HG03457 (cell line): ENCODE results near the gene VSNL1.

Source experiments
- ATAC-seq: cut with Tn5 transposase; IDR thresholded peaks from one replicate; pipeline ENCODE4 v1.9.1; 2021; ENCODE audit warnings: moderate number of reproducible peaks; ENCODE audit not compliant: unreplicated experiment

Gene VSNL1

DNA sequence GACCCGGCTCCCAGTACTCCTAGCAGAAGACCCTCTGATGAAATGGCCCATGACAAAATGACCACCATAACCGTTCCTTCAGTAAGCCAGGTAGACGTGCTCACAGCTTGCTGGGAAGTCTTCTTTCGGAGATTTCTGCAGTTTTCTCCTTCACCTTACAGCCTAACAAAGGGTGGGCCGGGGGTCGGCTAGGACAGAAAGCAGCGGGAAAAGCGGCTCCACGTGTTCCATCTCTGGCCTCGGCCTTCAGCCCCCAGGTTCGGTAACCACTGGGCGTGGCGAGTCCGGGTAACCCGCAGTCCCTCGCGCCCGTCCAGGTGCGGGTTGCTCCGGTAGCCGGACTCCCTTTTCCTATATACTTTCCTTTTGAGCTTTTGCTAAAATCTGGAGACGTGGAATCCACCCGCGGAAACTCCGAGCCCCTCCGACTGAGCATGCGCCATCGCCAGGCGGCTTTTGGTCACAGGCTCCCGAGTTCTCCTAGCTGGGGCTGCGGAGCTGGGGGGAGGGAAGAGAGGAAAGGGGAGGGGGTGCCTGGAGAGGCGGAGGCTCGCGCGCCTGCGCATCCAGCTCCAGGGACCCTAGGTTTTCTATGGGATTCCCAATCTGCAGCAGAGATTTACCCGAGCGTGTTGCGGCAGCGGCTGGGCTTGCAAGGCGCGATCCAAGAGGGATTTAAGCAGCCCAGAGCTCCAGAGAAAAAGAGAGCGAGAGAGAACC is at the start of gene VSNL1:
Gene VSNL1, plus strand, starts transcription at position 604 of the 720 bp plus-strand sequence. CDS start 51,379 bp downstream, outside the sequence.
- ATAC-seq = no peak

DNA sequence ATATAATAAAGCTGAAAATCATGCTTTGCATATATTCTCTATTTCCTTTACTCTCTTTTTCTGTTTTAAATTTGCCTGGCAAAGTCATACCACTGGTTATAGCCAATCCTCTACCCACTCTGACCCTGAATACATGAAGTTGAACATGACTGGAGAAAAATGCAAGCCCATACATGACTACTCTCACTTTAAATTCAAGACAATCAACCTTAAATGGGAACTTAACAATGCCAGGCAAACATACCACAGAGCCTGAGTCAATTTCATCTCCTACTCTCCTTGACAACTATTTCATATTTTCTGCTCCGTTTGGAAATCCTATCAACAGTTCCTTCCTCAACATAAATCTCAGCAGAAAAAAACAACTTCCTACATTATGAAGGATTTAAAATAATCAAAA is 44.9 kb upstream of the VSNL1 start:
- no peak for ATAC-seq

DNA sequence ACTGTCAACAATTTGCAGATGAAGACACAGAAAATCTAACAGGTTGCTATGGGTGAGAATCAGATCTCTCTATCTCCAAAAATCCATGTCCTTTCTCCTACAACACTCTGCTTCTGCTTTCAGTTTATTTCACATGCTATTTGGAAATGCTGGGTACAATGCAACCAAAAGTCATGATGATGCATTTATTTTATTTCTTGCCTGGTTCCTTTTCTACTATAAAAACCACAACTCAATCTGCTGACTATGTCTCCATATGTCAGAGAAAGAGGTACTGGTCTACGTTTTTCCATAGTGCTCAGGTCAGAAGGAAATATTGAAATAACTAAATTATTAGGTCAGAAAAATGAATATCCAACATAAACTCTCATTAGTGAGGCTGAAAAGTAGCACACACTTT is 42.8 kb upstream of the VSNL1 start:
- ATAC-seq = no peak

DNA sequence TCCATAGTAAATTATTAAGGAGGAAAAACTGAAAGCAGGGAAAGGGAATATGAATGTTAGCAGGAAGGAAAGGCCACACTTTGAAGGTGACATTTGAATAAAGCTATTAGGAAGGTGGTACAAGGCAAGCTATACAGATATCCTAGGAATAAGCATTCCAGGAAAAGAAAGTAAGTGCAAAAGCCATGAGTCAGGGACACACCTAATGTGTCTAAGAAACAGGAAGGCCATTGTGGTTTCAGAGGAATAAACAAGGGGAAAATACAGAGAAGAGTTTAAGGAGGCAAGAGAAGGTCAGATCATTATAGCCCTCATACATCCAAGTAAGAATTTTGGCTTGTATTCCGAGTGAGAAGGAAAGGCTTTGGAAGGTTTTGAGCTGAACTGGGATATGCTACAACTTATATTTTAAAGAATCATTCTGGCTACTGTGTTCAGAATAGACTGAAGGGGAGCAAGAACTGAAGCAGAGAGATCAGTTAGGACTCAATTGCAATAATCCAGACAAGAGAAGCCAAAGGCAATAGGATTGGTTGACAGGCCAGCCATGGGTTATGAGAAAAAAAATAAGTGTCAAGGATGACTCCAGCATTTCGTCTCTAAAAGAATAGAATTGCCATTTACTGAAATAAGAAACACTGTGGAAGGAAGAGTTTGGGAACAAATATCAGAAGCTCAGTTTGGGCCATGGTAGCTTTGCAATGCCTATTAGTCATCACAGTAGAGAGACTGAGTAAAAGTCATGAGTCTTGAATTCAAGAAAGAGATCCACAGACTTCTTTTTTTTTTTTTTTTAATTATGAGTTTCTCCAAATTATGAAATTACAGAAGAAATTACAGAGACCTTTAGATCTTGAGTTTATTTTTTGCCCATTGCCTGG is 33.5 kb upstream of the VSNL1 start:
- no peak for ATAC-seq

DNA sequence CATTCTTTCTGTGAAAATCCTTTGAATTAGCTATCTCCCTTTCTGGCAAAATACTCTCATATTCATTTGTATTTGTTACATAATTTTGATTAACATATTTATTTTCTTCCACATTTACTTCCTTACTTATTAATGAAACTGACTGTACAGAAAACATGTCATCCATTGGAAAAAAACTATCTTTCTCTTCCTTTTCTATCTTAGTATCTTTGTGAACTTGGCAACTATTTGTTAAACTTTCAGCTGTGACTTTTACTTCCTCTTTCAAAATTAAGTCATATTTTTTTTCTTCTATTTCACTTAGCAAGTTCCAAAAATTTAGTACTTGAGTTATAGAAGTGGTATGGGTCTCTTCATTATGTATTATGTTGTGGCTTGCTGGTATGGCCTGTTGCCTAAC is 24.8 kb upstream of the VSNL1 start:
- ATAC-seq = peak; percentile 29

DNA sequence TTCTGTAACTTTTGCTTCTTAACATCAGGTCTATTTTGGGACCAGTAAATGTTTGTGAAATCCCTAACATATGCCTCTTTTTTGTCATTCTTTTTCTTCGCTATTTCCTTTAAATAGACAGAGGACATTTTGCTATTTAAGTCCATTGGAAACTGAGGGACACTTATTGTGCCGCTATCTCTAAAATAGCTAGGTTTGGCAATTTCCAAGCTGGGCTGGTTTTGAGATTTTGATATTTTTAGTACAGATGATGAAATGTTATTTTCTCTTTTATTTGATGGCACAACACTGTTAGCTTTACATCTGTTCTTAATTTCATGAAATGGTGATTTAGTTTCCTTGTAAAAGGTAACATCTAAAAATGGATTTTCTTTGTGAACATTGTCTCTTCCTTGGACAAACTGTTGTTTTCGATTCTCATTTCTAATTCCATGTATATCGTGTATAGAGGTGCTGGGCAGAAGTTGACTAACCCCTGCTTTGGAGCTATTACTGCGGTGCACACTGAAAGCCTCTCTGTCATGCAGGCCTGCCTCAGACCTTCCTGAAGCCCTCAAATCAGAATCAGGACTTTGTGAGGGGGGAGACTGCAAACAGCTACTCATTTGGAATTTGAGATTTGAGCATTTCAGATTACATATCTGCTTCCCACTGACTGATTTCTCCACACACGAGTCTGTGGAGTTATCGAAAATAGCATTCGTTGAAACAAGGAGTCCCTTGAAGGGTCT is 22.9 kb upstream of the VSNL1 start:
- ATAC-seq = peak; percentile 8

DNA sequence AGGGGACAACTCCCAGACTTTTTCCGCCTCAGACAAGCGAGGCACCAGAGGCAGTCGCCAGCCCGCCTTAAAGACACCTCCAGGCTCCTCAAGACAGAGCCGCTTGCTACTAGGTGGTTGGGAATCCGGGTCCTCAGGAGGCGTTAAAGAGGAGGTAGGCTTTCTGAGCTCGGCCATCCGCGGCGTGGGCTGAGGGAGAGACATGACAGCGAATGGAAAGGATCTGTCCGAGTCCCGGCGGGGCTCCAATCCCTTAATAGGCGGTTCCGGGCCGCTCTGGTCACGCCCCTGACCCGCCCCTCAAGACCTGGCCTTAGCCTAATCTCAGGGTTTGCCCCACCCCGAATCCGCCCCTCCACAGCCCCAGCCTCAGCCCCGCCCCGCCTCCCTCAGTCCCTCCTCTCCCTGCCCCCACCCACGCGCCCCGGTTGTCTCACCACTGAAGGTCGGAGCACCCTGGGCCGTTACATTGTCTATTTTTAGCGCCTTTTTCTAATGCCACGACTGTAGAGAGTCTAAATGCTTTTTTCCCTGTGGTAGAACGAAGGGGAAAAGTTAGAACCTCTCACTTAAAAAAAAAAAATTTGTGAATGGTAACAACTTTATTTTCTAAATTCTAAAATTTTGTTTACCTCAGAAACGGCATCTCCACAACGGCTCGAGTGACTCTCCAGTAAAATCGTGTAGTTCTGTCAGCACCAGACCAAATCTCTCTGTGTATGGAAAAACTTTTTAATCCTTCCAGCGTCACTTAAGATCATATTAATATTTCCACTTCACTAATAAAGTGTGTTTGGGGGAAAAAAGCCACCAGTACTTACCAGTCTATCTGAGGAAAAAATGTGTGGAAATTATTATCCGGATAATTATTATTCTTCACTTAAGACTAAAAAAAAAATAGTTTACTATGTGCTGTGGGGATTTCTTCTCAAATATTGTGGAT is 22.0 kb upstream of the VSNL1 start, which contains the start of gene RAD51AP2:
Gene RAD51AP2, minus strand, starts transcription at position 229 of the 943 bp plus-strand sequence. Its CDS starts 25 bp downstream, at position 204.
- ATAC-seq = peak; percentile 81

DNA sequence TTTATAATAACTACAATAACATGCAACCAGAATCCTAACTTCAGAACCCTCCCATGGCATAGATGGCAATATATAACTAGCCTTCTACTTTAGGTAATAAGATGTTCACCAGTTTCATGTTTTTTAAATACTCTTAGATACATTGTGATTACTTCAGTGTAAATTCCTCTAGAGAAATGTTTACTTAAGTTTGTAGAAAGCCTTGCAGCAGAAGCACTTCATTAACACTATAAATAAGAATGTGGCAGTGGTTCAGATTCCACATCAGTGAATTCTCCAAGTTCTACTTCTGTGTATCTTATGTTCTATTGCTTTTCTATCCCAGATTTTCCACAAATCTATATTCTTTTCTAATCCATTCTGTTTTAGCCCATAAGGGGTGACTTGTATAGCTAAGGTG is 21.0 kb upstream of the VSNL1 start:
- ATAC-seq = no peak

DNA sequence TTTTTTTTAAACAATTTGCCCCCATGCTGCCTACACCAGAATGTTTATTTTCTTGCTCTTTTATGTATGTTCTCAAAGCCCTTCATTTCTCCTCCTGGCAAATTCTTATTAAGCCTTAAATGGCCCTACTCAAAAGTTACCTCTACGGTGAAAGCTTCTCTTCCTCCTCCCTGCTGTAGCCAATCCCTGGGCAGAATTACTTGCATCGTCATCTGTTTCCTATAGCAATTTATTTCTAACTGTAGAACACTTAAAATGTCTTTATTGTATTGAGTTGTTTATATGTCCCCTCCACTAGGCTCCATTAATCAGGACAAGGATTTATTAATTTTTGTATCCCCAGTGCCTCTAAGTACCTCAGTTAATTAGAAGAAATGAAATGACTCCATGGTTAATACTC is 19.7 kb upstream of the VSNL1 start:
- no peak for ATAC-seq

DNA sequence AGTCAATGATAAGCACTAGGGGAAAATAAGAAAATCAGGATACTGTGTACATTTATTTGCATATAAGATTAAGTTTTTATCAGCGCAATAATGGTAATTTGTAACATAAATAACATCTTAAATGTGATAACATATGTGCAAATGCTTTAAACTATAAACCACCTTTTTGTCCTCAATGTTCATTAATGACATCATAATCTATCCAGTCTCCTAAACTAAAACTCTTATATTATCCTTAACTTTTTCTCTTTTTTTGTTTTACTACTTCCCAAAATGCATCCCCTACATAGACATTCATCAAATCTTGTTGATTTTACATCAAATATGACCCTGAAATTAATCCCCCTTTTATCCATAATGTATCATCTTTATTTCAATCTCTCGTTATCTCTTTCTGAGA is 18.9 kb upstream of the VSNL1 start:
- no peak for ATAC-seq

DNA sequence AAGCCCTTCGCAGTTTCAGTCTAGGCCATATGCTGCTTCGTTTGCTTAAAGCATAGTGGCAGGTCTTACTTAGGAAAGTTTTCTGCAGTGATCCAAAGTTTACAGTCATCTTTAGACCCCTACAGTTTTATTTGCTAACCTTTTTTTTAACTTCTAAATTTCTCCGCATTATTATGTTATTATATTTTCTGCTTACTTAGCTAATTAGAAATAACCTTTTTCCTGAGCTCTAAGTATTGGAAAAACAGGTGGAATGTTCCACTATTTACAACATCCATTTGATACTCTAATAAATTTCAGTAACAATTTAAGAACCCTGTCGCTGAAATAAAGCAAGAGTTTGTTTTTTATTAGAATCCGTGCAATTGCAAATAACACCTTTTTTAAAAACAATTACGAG is 18.2 kb upstream of the VSNL1 start:
- ATAC-seq = no peak

DNA sequence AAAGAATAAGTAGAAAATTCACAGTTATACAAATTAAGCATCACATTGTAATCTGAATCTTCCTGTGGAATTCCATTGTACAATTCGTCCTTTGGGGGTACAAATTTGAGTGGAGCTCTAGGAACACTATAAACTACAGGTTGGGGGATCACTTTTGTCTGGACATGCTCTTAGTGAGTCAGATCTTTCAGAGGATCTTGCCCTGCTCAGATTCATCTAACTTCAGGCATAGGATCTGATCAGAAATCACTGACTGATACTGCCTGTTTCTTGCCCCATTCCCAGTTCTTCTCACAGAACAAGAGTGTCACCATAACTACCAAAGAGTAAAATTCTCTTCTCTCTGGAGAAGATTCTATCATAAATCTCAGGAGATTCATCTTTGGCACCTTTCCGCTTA is 10.7 kb upstream of the VSNL1 start:
- no peak for ATAC-seq

DNA sequence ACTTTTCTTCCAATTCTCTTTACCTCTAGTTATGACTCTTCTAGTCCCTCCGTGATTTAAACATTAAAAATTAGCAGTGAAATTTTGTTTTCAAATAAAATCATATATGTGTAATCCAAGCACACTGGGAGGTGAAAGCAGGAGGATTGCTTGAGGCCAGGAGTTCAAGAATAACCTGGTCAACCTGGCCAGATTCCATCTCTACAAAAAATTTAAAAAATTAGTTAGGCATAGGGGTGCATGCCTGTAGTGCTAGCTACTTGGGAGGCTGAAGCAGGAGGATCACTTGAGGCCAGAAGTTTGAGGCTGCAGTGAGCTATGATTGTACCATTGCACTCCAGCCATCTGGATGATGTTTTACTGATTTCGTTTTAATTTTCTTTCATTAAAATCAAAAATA is 7.0 kb upstream of the VSNL1 start:
- no peak for ATAC-seq

DNA sequence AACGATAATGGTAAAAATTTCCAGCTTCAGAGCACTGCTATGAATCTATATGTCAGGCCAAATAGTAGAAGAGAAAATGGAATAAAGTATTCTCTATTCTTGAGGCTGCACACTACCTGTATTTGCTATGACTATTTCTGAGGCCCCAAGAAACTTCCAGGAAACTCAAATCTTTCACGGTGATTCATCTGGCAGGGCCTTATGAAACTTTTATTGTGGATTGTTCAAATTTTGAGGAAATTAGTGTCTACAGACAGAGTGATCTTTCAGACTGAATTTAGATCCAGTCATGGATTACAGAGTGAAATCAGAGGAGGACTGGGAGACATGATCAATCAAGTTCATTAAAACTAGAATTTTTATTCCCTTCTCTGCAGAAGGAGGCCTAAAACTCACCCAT is 4.1 kb upstream of the VSNL1 start:
- no peak for ATAC-seq

DNA sequence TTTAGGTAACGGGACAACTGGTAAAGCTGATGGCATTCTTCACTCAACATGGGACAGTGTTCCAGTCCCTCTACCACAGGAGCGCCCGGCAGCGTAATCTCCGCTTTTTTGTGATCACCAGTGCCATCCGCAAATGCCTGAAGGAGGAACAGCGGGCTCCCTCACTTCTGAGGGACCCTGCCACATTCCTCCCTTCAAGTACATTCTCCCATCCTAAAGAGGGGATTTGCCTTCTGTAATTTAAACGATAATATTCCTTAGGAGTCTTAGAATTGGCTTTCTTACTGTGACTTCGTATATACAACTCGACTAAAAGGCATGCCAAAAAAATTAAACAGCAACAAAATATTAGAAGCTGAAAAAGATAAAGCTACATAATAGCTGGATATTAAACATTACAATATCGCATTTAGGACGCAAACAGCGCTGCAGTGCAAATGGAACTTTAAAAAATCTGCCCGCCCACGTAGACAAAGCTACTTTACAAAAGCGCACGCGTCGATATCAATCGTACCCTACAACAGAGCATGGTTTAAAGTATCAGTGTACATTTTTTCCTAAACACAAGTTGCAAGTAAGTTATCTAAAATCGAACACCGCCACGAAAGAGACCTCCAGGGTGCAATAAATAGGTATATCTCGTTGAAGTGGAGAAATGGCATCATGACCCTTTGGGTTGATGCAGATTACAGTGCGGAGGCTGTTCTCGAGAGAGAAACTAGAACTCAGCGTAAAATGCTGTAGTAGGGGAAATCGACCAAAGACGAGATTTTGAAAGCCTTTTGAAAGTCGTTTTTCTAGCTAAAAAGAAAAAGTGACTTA is 2.3 kb upstream of the VSNL1 start:
- no peak for ATAC-seq

DNA sequence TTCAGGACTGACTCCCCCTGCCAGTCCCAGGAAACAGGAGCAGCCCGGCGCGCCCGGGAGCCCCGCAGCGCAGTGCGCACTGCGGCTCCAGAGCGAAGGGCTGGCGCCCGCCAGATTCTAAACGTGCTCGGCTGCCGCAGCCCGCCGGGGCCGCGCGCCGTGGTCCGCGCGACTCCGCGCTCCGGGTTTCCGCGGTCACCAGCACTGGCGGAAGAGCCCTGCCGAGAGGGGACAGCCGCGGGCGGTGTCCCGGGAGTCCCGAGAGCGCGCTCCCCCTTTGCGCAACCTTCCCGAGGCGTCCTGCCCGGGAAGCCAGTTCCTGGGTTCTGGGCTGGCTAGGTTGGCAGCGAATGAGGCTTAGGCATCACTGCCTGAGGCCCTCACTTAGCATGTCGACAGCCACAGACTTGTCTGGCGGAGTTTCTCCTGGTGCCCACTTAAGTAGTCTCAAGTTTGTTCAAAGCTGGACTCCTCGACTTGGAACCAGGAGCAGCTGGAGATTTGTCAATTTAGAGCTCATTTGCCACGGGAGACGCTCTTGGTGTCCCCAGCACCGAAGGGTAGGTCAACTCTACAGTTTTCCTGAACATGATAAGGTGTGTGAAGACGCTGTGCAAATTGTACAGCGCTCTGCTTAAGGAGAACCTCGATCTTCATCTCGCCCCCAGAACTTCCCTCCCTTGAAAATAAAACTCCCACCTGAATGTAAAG is 1.5 kb upstream of the VSNL1 start:
- ATAC-seq = no peak

DNA sequence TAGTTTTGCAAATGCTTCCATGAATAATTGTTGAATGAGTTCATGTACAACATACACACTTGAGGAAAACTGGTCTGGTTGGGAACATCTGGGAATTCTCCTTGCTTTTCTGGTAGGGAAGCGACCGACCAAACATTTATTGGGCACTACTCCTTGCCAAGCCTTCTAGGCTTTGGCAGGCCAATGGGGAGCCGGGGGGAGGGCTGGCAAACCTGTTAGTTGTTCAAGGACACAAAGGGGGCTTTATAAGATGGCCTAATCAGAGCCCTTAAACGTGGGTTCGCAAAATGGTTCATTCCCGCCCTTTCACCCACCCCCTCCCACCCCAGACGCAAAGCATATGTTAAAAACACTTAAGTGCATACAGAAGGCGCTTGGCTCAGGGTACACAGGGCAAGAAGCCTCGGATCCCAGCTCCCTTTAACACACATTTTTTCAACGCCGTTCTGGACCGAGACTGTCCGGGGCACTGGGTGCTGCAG is 844 bp upstream of the VSNL1 start:
- no peak for ATAC-seq

DNA sequence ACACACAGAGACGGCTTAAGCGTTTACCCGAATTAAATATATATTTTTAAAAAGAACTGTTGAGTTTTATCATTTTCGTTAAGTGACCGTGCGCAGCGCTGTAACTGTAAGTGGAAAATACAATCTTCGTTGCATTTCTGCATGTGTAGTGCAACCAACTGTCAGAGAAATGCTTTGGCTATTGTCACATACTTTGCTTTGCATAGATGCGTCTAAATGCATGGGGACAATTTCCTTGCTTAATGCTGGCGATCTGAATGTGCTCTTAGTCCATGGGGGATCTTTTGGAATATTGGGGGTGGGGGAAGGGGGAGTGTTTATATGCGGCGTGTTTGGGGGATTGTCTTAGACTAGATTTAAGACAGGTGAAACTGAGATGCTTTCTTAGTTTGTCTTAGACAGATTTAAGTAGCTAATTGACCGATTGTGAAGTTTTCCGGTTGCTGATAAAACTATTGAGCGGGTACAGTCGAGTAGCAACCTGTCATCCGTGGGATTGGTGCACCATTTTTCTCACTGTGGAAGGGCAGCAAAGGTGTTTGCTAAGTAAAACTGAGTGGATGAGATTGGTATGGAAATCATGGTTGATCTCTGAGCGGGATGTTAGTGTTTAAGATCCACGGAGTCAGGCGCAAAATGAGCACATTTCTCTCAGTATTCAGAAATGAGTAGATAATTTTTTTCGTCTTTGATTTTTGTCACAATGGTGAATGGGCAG is 476 bp downstream of the VSNL1 start:
- ATAC-seq = no peak
